ENCODE data around the gene HOXA10.

Gene HOXA10

GRCh38 chr7:27178366-27178765 lies 4.2 kb upstream of the HOXA10 start:
- no peaks in the 10 kb centered on the region for H3K9me2 ChIP-seq (replicated peaks; ENCODE audit: insufficient read depth, low read length)
- no peaks in the 10 kb centered on the region for H3K9me3 ChIP-seq (replicated peaks; ENCODE audit: insufficient read depth, low read length)
- no peak for TF ChIP-seq EZH2 (optimal IDR thresholded peaks at IDR 0.05; ENCODE audit: low read depth, low read length)
- TF ChIP-seq, protein P1, sequence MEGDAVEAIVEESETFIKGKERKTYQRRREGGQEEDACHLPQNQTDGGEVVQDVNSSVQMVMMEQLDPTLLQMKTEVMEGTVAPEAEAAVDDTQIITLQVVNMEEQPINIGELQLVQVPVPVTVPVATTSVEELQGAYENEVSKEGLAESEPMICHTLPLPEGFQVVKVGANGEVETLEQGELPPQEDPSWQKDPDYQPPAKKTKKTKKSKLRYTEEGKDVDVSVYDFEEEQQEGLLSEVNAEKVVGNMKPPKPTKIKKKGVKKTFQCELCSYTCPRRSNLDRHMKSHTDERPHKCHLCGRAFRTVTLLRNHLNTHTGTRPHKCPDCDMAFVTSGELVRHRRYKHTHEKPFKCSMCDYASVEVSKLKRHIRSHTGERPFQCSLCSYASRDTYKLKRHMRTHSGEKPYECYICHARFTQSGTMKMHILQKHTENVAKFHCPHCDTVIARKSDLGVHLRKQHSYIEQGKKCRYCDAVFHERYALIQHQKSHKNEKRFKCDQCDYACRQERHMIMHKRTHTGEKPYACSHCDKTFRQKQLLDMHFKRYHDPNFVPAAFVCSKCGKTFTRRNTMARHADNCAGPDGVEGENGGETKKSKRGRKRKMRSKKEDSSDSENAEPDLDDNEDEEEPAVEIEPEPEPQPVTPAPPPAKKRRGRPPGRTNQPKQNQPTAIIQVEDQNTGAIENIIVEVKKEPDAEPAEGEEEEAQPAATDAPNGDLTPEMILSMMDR (IDR thresholded peaks at IDR 0.05; ENCODE audit: low read length) = no peak
- TF ChIP-seq EZH2phosphoT487 (IDR thresholded peaks at IDR 0.05; ENCODE audit: low read length) = no peak
- H3K79me2 ChIP-seq (ENCODE audit: low read length) = no peaks in the 10 kb centered on the region
- DNase-seq = no peak
- H3K27me3 ChIP-seq (replicated peaks; ENCODE audit: insufficient read depth, low read length) = peaks cover 62% of the 10 kb centered on the region
- no peak overlapping the region for H2AFZ ChIP-seq (ENCODE audit: low read length)
- no peak overlapping the region for H3K4me2 ChIP-seq (ENCODE audit: low read depth, low read length)
- no peaks in the 10 kb centered on the region for H3F3A ChIP-seq (ENCODE audit: insufficient read depth, low read length)
- no peaks in the 10 kb centered on the region for H3K36me3 ChIP-seq (replicated peaks; ENCODE audit: insufficient read depth, low read length)
- H3K9ac ChIP-seq (ENCODE audit: low read length) = no peak overlapping the region
- H3K4me1 ChIP-seq (ENCODE audit: low read length) = no peaks in the 10 kb centered on the region
- no peaks in the 10 kb centered on the region for H4K20me1 ChIP-seq (ENCODE audit: insufficient read depth, low read length)
- H3K4me3 ChIP-seq (ENCODE audit: low read length) = no peak overlapping the region
- H3K27ac ChIP-seq (ENCODE audit: low read length) = no peak overlapping the region

- Histone ChIP-seq H3K4me3 (ENCODE audit: low read length) (no peak overlapping the region), H3K79me2 (ENCODE audit: low read length) (no peaks in the 10 kb centered on the region), H2AFZ (ENCODE audit: low read length) (no peak overlapping the region), H3K4me2 (ENCODE audit: low read depth, low read length) (no peak overlapping the region), H3K27me3 (replicated peaks; ENCODE audit: insufficient read depth, low read length) (peaks cover 62% of the 10 kb centered on the region), H3K9me2 (replicated peaks; ENCODE audit: insufficient read depth, low read length) (no peaks in the 10 kb centered on the region), H3K27ac (ENCODE audit: low read length) (no peak overlapping the region), H3K4me1 (ENCODE audit: low read length) (0 out of 2 replicates have a peak, but pooled peaks cover under 1% of the 10 kb centered on the region), H3K36me3 (replicated peaks; ENCODE audit: insufficient read depth, low read length) (no peaks in the 10 kb centered on the region), H3F3A (ENCODE audit: insufficient read depth, low read length) (no peaks in the 10 kb centered on the region), H3K9ac (ENCODE audit: low read length) (no peak overlapping the region), H3K9me3 (replicated peaks; ENCODE audit: insufficient read depth, low read length) (no peaks in the 10 kb centered on the region), H4K20me1 (ENCODE audit: insufficient read depth, low read length) (no peaks in the 10 kb centered on the region)
- DNase-seq = no peak
- no peak for TF ChIP-seq EZH2 (optimal IDR thresholded peaks at IDR 0.05; ENCODE audit: low read depth, low read length)
- TF ChIP-seq, protein P1 (IDR thresholded peaks at IDR 0.05; ENCODE audit: low read length) = no peak
- no peak for TF ChIP-seq EZH2phosphoT487 (IDR thresholded peaks at IDR 0.05; ENCODE audit: low read length)
Measured at GRCh38 chr7:27177795-27178320, 3.7 kb upstream of the HOXA10 start.

DNA sequence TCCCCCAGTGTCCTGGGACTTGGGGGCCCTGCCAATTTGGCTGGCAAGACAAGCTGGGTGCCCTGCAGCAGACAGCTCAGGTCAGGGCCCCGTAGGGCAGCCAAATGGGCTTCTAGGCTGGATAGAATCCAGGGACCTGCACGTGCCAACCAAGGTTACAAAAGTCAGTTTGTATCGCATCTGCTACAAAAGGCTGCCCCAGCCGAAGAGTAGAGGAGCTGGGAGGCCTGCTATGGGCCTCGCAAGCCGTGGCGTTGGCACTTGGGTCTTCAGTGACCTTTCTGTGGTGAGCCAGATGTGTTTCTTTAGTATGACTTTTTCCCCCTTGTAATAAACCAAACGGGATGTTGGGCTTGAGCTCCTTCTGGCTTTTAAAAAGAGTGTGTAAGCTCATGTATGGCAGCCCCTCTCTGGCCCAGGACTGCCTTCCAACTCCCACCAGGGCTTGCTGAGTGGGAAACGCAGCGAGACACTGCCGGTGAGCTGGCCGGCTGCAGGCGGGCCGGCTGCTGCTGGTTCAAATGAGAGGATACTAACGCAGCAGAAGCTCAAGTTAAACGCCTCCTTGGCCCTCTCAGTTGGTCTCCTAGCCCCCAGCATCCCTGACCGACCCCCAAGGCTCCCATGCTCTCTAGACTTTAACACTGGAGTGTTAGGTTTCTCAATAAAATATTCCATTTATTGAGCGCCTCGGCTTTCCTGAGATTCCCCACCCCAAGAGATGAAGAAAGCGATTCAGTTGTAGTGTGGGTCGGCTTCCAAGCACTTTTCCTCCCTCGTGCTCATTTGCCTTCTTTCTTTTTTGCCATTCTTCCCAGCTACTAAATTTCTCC lies 3.1 kb upstream of the HOXA10 start:
- Histone ChIP-seq H3K27ac (ENCODE audit: low read length) (no peak overlapping the region), H4K20me1 (ENCODE audit: insufficient read depth, low read length) (no peaks in the 10 kb centered on the region)

More for the DNA sequence above, 3.1 kb upstream of the HOXA10 start:
- H3K4me1 ChIP-seq (ENCODE audit: low read length) = peaks cover 7% of the 10 kb centered on the region
- TF ChIP-seq EZH2phosphoT487 (IDR thresholded peaks at IDR 0.05; ENCODE audit: low read length) (no peak), EZH2 (optimal IDR thresholded peaks at IDR 0.05; ENCODE audit: low read depth, low read length) (no peak)
- TF ChIP-seq, protein P1 (IDR thresholded peaks at IDR 0.05; ENCODE audit: low read length) = no peak
- no peaks in the 10 kb centered on the region for H3K79me2 ChIP-seq (ENCODE audit: low read length)
- no peaks in the 10 kb centered on the region for H3K9me2 ChIP-seq (replicated peaks; ENCODE audit: insufficient read depth, low read length)
- no peak overlapping the region for H3K4me2 ChIP-seq (ENCODE audit: low read depth, low read length)
- H3K27me3 ChIP-seq (replicated peaks; ENCODE audit: insufficient read depth, low read length) = peaks cover 62% of the 10 kb centered on the region
- H3K9ac ChIP-seq (ENCODE audit: low read length) = no peak overlapping the region
- H3K4me3 ChIP-seq (ENCODE audit: low read length) = no peak overlapping the region
- DNase-seq = no peak
- no peaks in the 10 kb centered on the region for H3K36me3 ChIP-seq (replicated peaks; ENCODE audit: insufficient read depth, low read length)
- H3F3A ChIP-seq (ENCODE audit: insufficient read depth, low read length) = peaks cover 4% of the 10 kb centered on the region; the same call in 1 of the 2 replicates
- H2AFZ ChIP-seq (ENCODE audit: low read length) = no peak overlapping the region
- H3K9me3 ChIP-seq (replicated peaks; ENCODE audit: insufficient read depth, low read length) = no peaks in the 10 kb centered on the region

Measured in MM.1S (cell line).